Breast epithelium (tissue), 3 donors: ENCODE measurements around the gene ATG16L2.

Source experiments
- POLR2A ChIP-seq: fragments of 450-650 bp; IDR thresholded peaks from one replicate; pipeline ENCODE4 v1.6.1; 2016; ENCODE audit warnings: antibody characterized with exemption, mild to moderate bottlenecking, moderate library complexity
- TF ChIP-seq, protein P1 (sequence below), 3 donors: fragments of 450-650 bp; IDR thresholded peaks; one replicate each; pipeline ENCODE4 v1.5.1; 2016 to 2017; ENCODE audit warnings: antibody characterized with exemption in 3 of 3, mild to moderate bottlenecking in 3 of 3, moderate library complexity in 3 of 3

DNA sequence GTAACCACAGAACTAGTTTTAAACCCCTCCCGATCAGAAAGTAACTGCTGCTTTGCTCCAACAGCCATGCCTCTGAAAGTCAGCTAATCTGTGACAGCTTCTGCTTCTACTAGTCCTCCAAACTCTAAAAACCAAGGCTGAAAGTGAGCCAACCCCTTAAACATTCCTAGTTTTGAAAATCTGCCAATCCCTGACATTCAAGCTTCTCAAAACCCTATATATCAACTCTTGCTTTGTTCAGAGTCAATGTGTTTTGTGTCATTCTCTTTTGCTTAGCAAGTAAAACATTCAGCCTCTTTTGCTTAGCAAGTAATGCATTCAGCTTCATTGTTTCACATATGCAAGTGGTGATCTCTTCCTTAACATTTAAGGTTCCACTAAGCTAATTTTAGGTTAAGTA lies 56.9 kb downstream of the ATG16L2 start:
- TF ChIP-seq, protein P1, sequence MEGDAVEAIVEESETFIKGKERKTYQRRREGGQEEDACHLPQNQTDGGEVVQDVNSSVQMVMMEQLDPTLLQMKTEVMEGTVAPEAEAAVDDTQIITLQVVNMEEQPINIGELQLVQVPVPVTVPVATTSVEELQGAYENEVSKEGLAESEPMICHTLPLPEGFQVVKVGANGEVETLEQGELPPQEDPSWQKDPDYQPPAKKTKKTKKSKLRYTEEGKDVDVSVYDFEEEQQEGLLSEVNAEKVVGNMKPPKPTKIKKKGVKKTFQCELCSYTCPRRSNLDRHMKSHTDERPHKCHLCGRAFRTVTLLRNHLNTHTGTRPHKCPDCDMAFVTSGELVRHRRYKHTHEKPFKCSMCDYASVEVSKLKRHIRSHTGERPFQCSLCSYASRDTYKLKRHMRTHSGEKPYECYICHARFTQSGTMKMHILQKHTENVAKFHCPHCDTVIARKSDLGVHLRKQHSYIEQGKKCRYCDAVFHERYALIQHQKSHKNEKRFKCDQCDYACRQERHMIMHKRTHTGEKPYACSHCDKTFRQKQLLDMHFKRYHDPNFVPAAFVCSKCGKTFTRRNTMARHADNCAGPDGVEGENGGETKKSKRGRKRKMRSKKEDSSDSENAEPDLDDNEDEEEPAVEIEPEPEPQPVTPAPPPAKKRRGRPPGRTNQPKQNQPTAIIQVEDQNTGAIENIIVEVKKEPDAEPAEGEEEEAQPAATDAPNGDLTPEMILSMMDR (IDR thresholded peaks at IDR 0.05), result no peak
- TF ChIP-seq POLR2A, result no peak
